Endothelial cell (in vitro differentiated cells): ENCODE data around the gene GPR15LG. TPM values are rescaled to one million over a fixed set of nuclear protein-coding genes. Genes with fewer than 3 reads are reported as not detected.

Experiments used
- DNase-seq: peaks from one replicate; pipeline ENCODE4 v3.0.0; 2021; ENCODE audit warnings: low spot score
- H3K27ac Mint-ChIP-seq: one replicate; pipeline ENCODE4 v1.8.0; 2021; ENCODE audit warnings: mixed read lengths, inconsistent platforms; ENCODE audit not compliant: unreplicated experiment
- H3K27me3 Mint-ChIP-seq: one replicate; pipeline ENCODE4 v1.8.0; 2021; ENCODE audit warnings: mild to moderate bottlenecking, moderate library complexity, mixed read lengths, inconsistent platforms; ENCODE audit not compliant: unreplicated experiment
- H3K36me3 Mint-ChIP-seq: one replicate; pipeline ENCODE4 v1.8.0; 2021; ENCODE audit warnings: mild to moderate bottlenecking, low read depth, mixed read lengths, inconsistent platforms; ENCODE audit not compliant: unreplicated experiment
- H3K4me1 Mint-ChIP-seq: one replicate; pipeline ENCODE4 v1.8.0; 2021; ENCODE audit warnings: mild to moderate bottlenecking, mixed read lengths, inconsistent platforms; ENCODE audit not compliant: unreplicated experiment
- H3K4me3 Mint-ChIP-seq: one replicate; pipeline ENCODE4 v1.8.0; 2021; ENCODE audit warnings: mild to moderate bottlenecking, mixed read lengths, inconsistent platforms; ENCODE audit not compliant: unreplicated experiment
- H3K9me3 Mint-ChIP-seq: one replicate; pipeline ENCODE4 v1.8.0; 2021; ENCODE audit warnings: mixed read lengths, inconsistent platforms; ENCODE audit not compliant: unreplicated experiment
- CTCF ChIP-seq: fragments of 200-600 bp; sonication (generic); IDR thresholded peaks from one replicate; pipeline ENCODE4 v1.5.0; 2021; ENCODE audit warnings: antibody characterized with exemption; ENCODE audit not compliant: unreplicated experiment
- total RNA-seq: library from RNA; stranded (reverse); fragmentation: NEBNext Ultra II Directional; extraction: Animal tissue kit (Norgen Biotek cat#: 25700); gene quantifications from one replicate; pipeline ENCODE4 v1.2.1, GENCODE V29; 2021; ENCODE audit not compliant: unreplicated experiment

Gene GPR15LG
- total RNA-seq, 1 donor from 2014 or later, result not detected

- Mint-ChIP-seq H3K27me3 (peaks cover 19% of the 10 kb centered on the region), H3K9me3 (no peaks in the 10 kb centered on the region), H3K36me3 (no peaks in the 10 kb centered on the region), H3K4me3 (no peak overlapping the region), H3K27ac (no peak overlapping the region), H3K4me1 (no peaks in the 10 kb centered on the region)
- TF ChIP-seq CTCF, result no peak
- DNase-seq, result no peak
Observed at GRCh38 chr10:84201682-84202081, 28.1 kb downstream of the GPR15LG start.

- no peaks in the 10 kb centered on the region for H3K36me3 Mint-ChIP-seq
- no peak for TF ChIP-seq CTCF
- peaks cover 14% of the 10 kb centered on the region for H3K27me3 Mint-ChIP-seq
- H3K27ac Mint-ChIP-seq, result no peak overlapping the region
- H3K4me3 Mint-ChIP-seq, result no peak overlapping the region
- H3K4me1 Mint-ChIP-seq, result no peaks in the 10 kb centered on the region
- no peak for DNase-seq
- H3K9me3 Mint-ChIP-seq, result no peaks in the 10 kb centered on the region
Observed at GRCh38 chr10:84202349-84202748, 28.7 kb downstream of the GPR15LG start.

DNA sequence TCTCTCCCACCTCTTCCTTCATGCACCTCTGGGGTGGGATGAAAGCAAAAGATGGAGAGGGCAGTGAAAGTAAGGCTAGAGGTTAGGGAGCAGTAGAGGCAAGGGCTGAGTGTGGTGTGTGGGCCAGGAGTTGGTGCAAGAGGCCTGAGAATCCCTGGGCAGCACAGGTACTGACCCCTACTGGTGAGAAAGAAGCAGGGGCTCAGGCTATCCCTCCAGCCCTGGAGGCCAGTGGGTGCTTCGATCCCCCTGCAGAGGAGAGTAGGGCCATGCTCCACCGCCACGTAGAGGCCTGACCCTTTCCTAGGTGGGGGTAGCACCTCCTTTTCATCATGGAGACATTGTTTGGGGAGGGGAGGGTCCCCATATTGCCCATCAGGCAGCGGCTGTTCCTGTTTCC lies 30.5 kb downstream of the GPR15LG start:
- H3K27ac Mint-ChIP-seq, result no peak overlapping the region
- no peaks in the 10 kb centered on the region for H3K9me3 Mint-ChIP-seq
- H3K36me3 Mint-ChIP-seq, result no peaks in the 10 kb centered on the region
- no peak for DNase-seq
- TF ChIP-seq CTCF, result peak; percentile 42
- no peaks in the 10 kb centered on the region for H3K4me1 Mint-ChIP-seq
- peaks cover 7% of the 10 kb centered on the region for H3K27me3 Mint-ChIP-seq
- H3K4me3 Mint-ChIP-seq, result no peak overlapping the region

DNA sequence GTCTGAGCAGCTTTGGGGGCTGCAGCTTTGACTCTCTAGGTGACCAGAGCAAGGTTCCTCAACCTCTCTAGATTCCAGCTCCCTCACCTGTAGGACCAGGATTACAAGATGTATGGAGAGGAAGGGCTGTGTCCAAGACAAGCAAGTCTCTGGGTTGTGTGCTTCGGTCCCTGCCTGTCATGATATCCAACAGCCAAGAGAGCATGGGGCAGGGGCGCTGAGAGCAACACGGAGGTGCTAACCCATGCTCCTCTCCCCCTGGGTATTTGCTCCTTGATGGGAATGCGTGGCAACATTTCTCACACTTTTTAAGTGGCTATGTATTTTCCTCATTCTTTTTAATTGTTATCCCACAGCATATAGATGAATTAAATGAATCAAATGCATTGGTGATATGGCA lies 31.0 kb downstream of the GPR15LG start:
- no peak overlapping the region for H3K27ac Mint-ChIP-seq
- H3K9me3 Mint-ChIP-seq, result no peaks in the 10 kb centered on the region
- TF ChIP-seq CTCF, result no peak
- H3K4me3 Mint-ChIP-seq, result no peak overlapping the region
- no peaks in the 10 kb centered on the region for H3K36me3 Mint-ChIP-seq
- no peak for DNase-seq
- no peaks in the 10 kb centered on the region for H3K4me1 Mint-ChIP-seq
- peaks cover 6% of the 10 kb centered on the region for H3K27me3 Mint-ChIP-seq

DNA sequence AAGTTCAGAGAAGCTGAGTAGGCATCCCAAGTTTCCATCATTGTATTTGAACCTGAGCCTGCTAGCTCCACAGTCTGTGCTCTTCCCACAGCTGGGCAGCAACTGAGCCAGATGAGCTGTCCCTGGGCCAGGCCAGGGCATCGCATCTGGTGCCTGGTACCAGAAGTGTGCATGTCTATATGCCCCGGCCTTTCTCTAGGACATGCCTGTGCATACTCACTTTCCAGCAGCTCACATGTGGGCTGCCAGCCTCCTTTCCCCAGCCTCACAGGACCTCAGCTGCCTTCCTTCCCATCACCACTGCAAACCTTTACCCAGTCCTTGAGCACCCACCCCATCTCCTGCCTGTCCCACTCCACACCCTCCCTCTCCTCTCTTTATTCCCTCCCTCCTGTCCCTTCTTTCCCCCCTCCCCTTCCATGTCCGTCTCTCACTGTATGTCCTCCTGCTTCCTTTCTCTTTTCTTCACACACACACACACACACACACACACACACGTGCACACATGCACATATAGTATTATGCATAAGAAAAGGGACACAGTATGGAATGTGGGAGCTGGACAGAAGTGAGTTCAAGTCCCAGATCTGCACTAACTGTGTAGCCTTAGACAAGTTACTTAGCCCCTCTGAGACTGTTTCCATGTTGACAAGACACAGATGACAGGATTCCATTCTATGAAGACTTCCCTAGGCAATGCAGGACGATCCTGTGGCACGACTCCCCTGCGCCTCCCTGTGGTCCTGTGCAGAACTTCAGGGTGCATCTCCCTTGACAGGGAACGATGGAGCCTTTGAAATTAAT lies 31.6 kb downstream of the GPR15LG start:
- Mint-ChIP-seq H3K36me3 (no peaks in the 10 kb centered on the region), H3K4me1 (no peaks in the 10 kb centered on the region), H3K9me3 (no peaks in the 10 kb centered on the region), H3K4me3 (no peak overlapping the region), H3K27me3 (peaks cover 6% of the 10 kb centered on the region), H3K27ac (no peak overlapping the region)
- TF ChIP-seq CTCF, result peak; percentile 58
- peak; percentile 82 for DNase-seq
